Glutamatergic neuron (in vitro differentiated cells): ENCODE results near the gene NUP42. TPM values are rescaled to one million over a fixed set of nuclear protein-coding genes. Genes with fewer than 3 reads are reported as not detected.
"Not testable (repeated sequence)": the region's sequence is repeated elsewhere in the genome, so short reads cannot be mapped to it uniquely, and the experiment has no call there.

ENCODE experiments used
- DNase-seq: peaks from one replicate; pipeline ENCODE4 v3.0.0; 2022
- H3K27ac Mint-ChIP-seq: one replicate; pipeline ENCODE4 v1.8.0; 2020; ENCODE audit warnings: mild to moderate bottlenecking, mixed read lengths, inconsistent platforms; ENCODE audit not compliant: unreplicated experiment
- H3K27me3 Mint-ChIP-seq: one replicate; pipeline ENCODE4 v1.8.0; 2020; ENCODE audit warnings: mild to moderate bottlenecking, moderate library complexity, mixed read lengths, inconsistent platforms; ENCODE audit not compliant: unreplicated experiment
- H3K36me3 Mint-ChIP-seq: one replicate; pipeline ENCODE4 v1.8.0; 2020; ENCODE audit warnings: mild to moderate bottlenecking, mixed read lengths, inconsistent platforms; ENCODE audit not compliant: unreplicated experiment
- H3K4me1 Mint-ChIP-seq: one replicate; pipeline ENCODE4 v1.8.0; 2020; ENCODE audit warnings: mild to moderate bottlenecking, low read depth, mixed read lengths, inconsistent platforms; ENCODE audit not compliant: unreplicated experiment
- H3K4me3 Mint-ChIP-seq: one replicate; pipeline ENCODE4 v1.8.0; 2020; ENCODE audit warnings: mild to moderate bottlenecking, mixed read lengths, inconsistent platforms; ENCODE audit not compliant: unreplicated experiment
- H3K9me3 Mint-ChIP-seq: one replicate; pipeline ENCODE4 v1.8.0; 2020; ENCODE audit warnings: mild to moderate bottlenecking, moderate library complexity, mixed read lengths, inconsistent platforms; ENCODE audit not compliant: unreplicated experiment
- CTCF ChIP-seq: fragments of 200-600 bp; sonication (generic); IDR thresholded peaks from one replicate; pipeline ENCODE4 v1.5.0; 2021; ENCODE audit not compliant: partially characterized antibody, unreplicated experiment
- total RNA-seq: library from RNA; stranded (reverse); fragmentation: NEBNext Ultra II Directional; extraction: Animal tissue kit (Norgen Biotek cat#: 25700); gene quantifications from one replicate; pipeline ENCODE4 v1.2.1, GENCODE V29; 2021; ENCODE audit not compliant: unreplicated experiment

Gene NUP42
- total RNA-seq, 1 donor from 2014 or later, result 47.7 TPM

GRCh38 chr7:23218196-23218595 is 36.3 kb downstream of the NUP42 start:
- DNase-seq, result no peak
- no peak overlapping the region for H3K4me3 Mint-ChIP-seq
- no peaks in the 10 kb centered on the region for H3K9me3 Mint-ChIP-seq
- H3K27ac Mint-ChIP-seq, result no peak overlapping the region
- TF ChIP-seq CTCF, result no peak
- H3K27me3 Mint-ChIP-seq, result no peaks in the 10 kb centered on the region
- H3K36me3 Mint-ChIP-seq, result no peaks in the 10 kb centered on the region
- H3K4me1 Mint-ChIP-seq, result peaks cover 12% of the 10 kb centered on the region

GRCh38 chr7:23220690-23221305 is 39.0 kb downstream of the NUP42 start:
- no peaks in the 10 kb centered on the region for H3K9me3 Mint-ChIP-seq
- no peak for DNase-seq
- H3K27ac Mint-ChIP-seq, result peak overlapping the region; percentile 23
- H3K36me3 Mint-ChIP-seq, result no peaks in the 10 kb centered on the region
- no peak overlapping the region for H3K4me3 Mint-ChIP-seq
- no peaks in the 10 kb centered on the region for H3K27me3 Mint-ChIP-seq
- peaks cover 12% of the 10 kb centered on the region for H3K4me1 Mint-ChIP-seq
- no peak for TF ChIP-seq CTCF

- peak; percentile 20 for DNase-seq
- H3K9me3 Mint-ChIP-seq, result no peaks in the 10 kb centered on the region
- TF ChIP-seq CTCF, result no peak
- no peak overlapping the region for H3K27ac Mint-ChIP-seq
- H3K27me3 Mint-ChIP-seq, result no peaks in the 10 kb centered on the region
- H3K4me3 Mint-ChIP-seq, result no peak overlapping the region
- peaks cover 12% of the 10 kb centered on the region for H3K4me1 Mint-ChIP-seq
- no peaks in the 10 kb centered on the region for H3K36me3 Mint-ChIP-seq
Measured at GRCh38 chr7:23222439-23223030, 40.7 kb downstream of the NUP42 start.

GRCh38 chr7:23224364-23224763 is 42.5 kb downstream of the NUP42 start:
- H3K4me1 Mint-ChIP-seq, result peaks cover 12% of the 10 kb centered on the region
- H3K27me3 Mint-ChIP-seq, H3K27ac Mint-ChIP-seq, DNase-seq, H3K9me3 Mint-ChIP-seq, H3K4me3 Mint-ChIP-seq, H3K36me3 Mint-ChIP-seq: not testable (repeated sequence)

- Mint-ChIP-seq H3K4me1 (peaks cover 5% of the 10 kb centered on the region), H3K4me3 (no peak overlapping the region), H3K27me3 (no peaks in the 10 kb centered on the region), H3K27ac (no peak overlapping the region), H3K36me3 (no peaks in the 10 kb centered on the region), H3K9me3 (peaks cover 2% of the 10 kb centered on the region)
- no peak for TF ChIP-seq CTCF
- no peak for DNase-seq
Measured at GRCh38 chr7:23226844-23227450, 45.1 kb downstream of the NUP42 start.
